ENCODE measurements around the gene EPHA8.

Gene EPHA8

GRCh38 chr1:22570140-22570909, 7.0 kb downstream of the EPHA8 start:
- DNase-seq (ENCODE audit: low read depth in 1 of 2, low spot score in 1 of 2) = no peak
- Histone ChIP-seq H3K27me3 (ENCODE audit: insufficient read depth, poor library complexity, severe bottlenecking) (peaks cover 8% of the 10 kb centered on the region), H3K27ac (replicated peaks) (no peak overlapping the region), H3K4me3 (replicated peaks; ENCODE audit: insufficient read depth, low read length) (no peak overlapping the region)
- TF ChIP-seq CTCF (IDR thresholded peaks at IDR 0.05; ENCODE audit: insufficient read depth, low read length) (no peak), REST (IDR thresholded peaks at IDR 0.05; ENCODE audit: insufficient replicate concordance, low read depth) (no peak), SPI1 (IDR thresholded peaks at IDR 0.05; ENCODE audit: borderline replicate concordance, low read depth) (no peak), GABPA (IDR thresholded peaks at IDR 0.05; ENCODE audit: low read depth) (no peak)

- Histone ChIP-seq H3K4me3 (replicated peaks; ENCODE audit: insufficient read depth, low read length) (no peak overlapping the region), H3K27ac (replicated peaks) (no peak overlapping the region), H3K27me3 (ENCODE audit: insufficient read depth, poor library complexity, severe bottlenecking) (no peaks in the 10 kb centered on the region)
- no peak for TF ChIP-seq POLR2AphosphoS5 (IDR thresholded peaks at IDR 0.05; ENCODE audit: low read depth)
- no peak for TF ChIP-seq CTCF (IDR thresholded peaks at IDR 0.05; ENCODE audit: insufficient read depth, low read length)
- no peak for TF ChIP-seq SPI1 (IDR thresholded peaks at IDR 0.05; ENCODE audit: borderline replicate concordance, low read depth)
- TF ChIP-seq REST (IDR thresholded peaks at IDR 0.05; ENCODE audit: insufficient replicate concordance, low read depth) = no peak
- TF ChIP-seq GABPA (IDR thresholded peaks at IDR 0.05; ENCODE audit: low read depth) = no peak
- no peak for DNase-seq (ENCODE audit: low read depth in 1 of 2, low spot score in 1 of 2)
Observed at GRCh38 chr1:22572818-22573217, 9.5 kb downstream of the EPHA8 start.

- Histone ChIP-seq H3K27me3 (ENCODE audit: insufficient read depth, poor library complexity, severe bottlenecking) (no peaks in the 10 kb centered on the region), H3K4me3 (replicated peaks; ENCODE audit: insufficient read depth, low read length) (no peak overlapping the region), H3K27ac (replicated peaks) (no peak overlapping the region)
- no peak for DNase-seq (ENCODE audit: low read depth in 1 of 2, low spot score in 1 of 2)
- no peak for TF ChIP-seq POLR2AphosphoS5 (IDR thresholded peaks at IDR 0.05; ENCODE audit: low read depth)
Observed at GRCh38 chr1:22573237-22573636, 9.9 kb downstream of the EPHA8 start.

- no peaks in the 10 kb centered on the region for H3K27me3 ChIP-seq (ENCODE audit: insufficient read depth, poor library complexity, severe bottlenecking)
- no peak for TF ChIP-seq REST (IDR thresholded peaks at IDR 0.05; ENCODE audit: insufficient replicate concordance, low read depth)
- no peak for TF ChIP-seq GABPA (IDR thresholded peaks at IDR 0.05; ENCODE audit: low read depth)
- no peak for TF ChIP-seq POLR2AphosphoS5 (IDR thresholded peaks at IDR 0.05; ENCODE audit: low read depth)
- no peak for TF ChIP-seq SPI1 (IDR thresholded peaks at IDR 0.05; ENCODE audit: borderline replicate concordance, low read depth)
- TF ChIP-seq CTCF (IDR thresholded peaks at IDR 0.05; ENCODE audit: insufficient read depth, low read length) = no peak
Observed at GRCh38 chr1:22575532-22576149, 12.4 kb downstream of the EPHA8 start.

More at GRCh38 chr1:22575532-22576149, 12.4 kb downstream of the EPHA8 start:
- Histone ChIP-seq H3K27ac (replicated peaks) (no peak overlapping the region), H3K4me3 (replicated peaks; ENCODE audit: insufficient read depth, low read length) (no peak overlapping the region)
- no peak for DNase-seq (ENCODE audit: low read depth in 1 of 2, low spot score in 1 of 2)

Data from HL-60 (cell line).